Testis (tissue), 2 donors: ENCODE results near the gene EDNRA.

ENCODE experiments used
- POLR2A ChIP-seq: fragments of 450-650 bp; IDR thresholded peaks from one replicate; pipeline ENCODE4 v1.6.1; 2017; ENCODE audit warnings: antibody characterized with exemption, mild to moderate bottlenecking, moderate library complexity
- TF ChIP-seq, protein P1 (sequence below), 3 experiments: fragments of 450-650 bp in 2 of 3; fragments of 200-600 bp in 1 of 3; sonication (generic) in 1 of 3; IDR thresholded peaks; one replicate each; pipeline ENCODE4 v1.5.1; 2016 to 2019; ENCODE audit warnings: antibody characterized with exemption in 3 of 3, mild to moderate bottlenecking in 2 of 3, moderate library complexity in 1 of 3

DNA sequence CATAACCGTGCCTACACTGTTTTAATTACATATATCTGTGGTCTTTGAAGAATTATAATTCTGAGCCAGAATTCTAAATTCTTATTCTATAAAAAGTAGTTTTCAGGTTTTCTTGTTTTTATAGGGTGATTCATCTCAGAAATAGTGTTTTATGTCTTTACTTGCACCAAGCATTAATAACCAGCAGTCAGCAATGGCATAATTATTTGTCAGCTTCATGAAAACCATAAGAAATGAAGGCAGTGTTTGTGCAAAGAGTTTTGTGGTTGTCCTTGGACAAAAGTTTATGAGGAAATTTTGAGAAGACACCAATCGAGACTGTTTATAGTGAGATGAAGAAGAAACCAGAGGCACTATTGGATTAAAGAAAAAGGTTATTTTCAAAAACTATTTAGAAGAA lies 37.2 kb downstream of the EDNRA start:
- TF ChIP-seq, protein P1, sequence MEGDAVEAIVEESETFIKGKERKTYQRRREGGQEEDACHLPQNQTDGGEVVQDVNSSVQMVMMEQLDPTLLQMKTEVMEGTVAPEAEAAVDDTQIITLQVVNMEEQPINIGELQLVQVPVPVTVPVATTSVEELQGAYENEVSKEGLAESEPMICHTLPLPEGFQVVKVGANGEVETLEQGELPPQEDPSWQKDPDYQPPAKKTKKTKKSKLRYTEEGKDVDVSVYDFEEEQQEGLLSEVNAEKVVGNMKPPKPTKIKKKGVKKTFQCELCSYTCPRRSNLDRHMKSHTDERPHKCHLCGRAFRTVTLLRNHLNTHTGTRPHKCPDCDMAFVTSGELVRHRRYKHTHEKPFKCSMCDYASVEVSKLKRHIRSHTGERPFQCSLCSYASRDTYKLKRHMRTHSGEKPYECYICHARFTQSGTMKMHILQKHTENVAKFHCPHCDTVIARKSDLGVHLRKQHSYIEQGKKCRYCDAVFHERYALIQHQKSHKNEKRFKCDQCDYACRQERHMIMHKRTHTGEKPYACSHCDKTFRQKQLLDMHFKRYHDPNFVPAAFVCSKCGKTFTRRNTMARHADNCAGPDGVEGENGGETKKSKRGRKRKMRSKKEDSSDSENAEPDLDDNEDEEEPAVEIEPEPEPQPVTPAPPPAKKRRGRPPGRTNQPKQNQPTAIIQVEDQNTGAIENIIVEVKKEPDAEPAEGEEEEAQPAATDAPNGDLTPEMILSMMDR (IDR thresholded peaks at IDR 0.05) = no peak
- no peak for TF ChIP-seq POLR2A
